SK-MEL-5 (cell line): ENCODE results near the gene ZBTB4. TPM values are rescaled to one million over a fixed set of nuclear protein-coding genes. Genes with fewer than 3 reads are reported as not detected.

Experiments
- DNase-seq: peaks from one replicate; pipeline ENCODE4 v3.0.0-alpha.2; 2016; ENCODE audit warnings: low read depth, low spot score
- in situ Hi-C: cut with HindIII; loops from 2 replicates; pipeline ENCODE4 v1.10.0; 2016; ENCODE audit warnings: low sequenced_read_pairs, high pct_unique_total_duplicates, low pct_unique_long_range_greater_than_20kb
- polyA plus RNA-seq, 2 experiments: library from polyadenylated mRNA; depleted of rRNA; stranded (reverse); fragments of >200 nt; gene quantifications; 2 replicates each; pipeline ENCODE4 v1.2.3, GENCODE V29; 2015
- total RNA-seq: library from RNA; depleted of rRNA; stranded (reverse); fragments of >200 nt; shearing (Covaris generic); gene quantifications from 2 replicates; pipeline ENCODE4 v1.2.3, GENCODE V29; 2014; rRNA removed

ZBTB4 gene
- 14.3 and 14.6 TPM in 2 replicates for total RNA-seq
- polyA plus RNA-seq (2015; cell fraction: cytosol; rRNA removed): 21.8 and 29.8 TPM in 2 replicates
- polyA plus RNA-seq (2015; cell fraction: nucleus; rRNA removed): 15.0 and 16.9 TPM in 2 replicates

GRCh38 chr17:7479213-7480088, at the start of gene ZBTB4:
Gene ZBTB4, minus strand, starts transcription at chr17:7479631. Its CDS starts 12,830 bp downstream, at chr17:7466801.
- in situ Hi-C loops: no loop called here
- peak; percentile 34 for DNase-seq

- no peak for DNase-seq
- in situ Hi-C loops: no loop called here
These were observed 49.4 kb upstream of the ZBTB4 start for GRCh38 chr17:7528842-7529241.

- in situ Hi-C loops: no loop called here
- DNase-seq: peak; percentile 69
These were observed 43.6 kb upstream of the ZBTB4 start for GRCh38 chr17:7523033-7523432.

- in situ Hi-C loops: no loop called here
- no peak for DNase-seq
These were observed 36.6 kb upstream of the ZBTB4 start for GRCh38 chr17:7515911-7516610.

- no peak for DNase-seq
- in situ Hi-C loops: no loop called here
These were observed 34.5 kb upstream of the ZBTB4 start for GRCh38 chr17:7513850-7514419.

- in situ Hi-C loops: no loop called here
- DNase-seq: no peak
These were observed 33.6 kb upstream of the ZBTB4 start for GRCh38 chr17:7512824-7513540.

GRCh38 chr17:7512105-7512504, 32.7 kb upstream of the ZBTB4 start:
- DNase-seq: no peak
- in situ Hi-C loops: no loop called here

- no peak for DNase-seq
- in situ Hi-C loops: no loop called here
These were observed 31.7 kb upstream of the ZBTB4 start for GRCh38 chr17:7511108-7511507.

- in situ Hi-C loops: no loop called here
- DNase-seq: no peak
These were observed 30.5 kb upstream of the ZBTB4 start for GRCh38 chr17:7509937-7510336.

- no peak for DNase-seq
- in situ Hi-C loops: no loop called here
These were observed 29.4 kb upstream of the ZBTB4 start for GRCh38 chr17:7508846-7509245.

- in situ Hi-C loops: no loop called here
- DNase-seq: no peak
These were observed 28.7 kb upstream of the ZBTB4 start for GRCh38 chr17:7508145-7508544.

GRCh38 chr17:7503521-7503920, 24.1 kb upstream of the ZBTB4 start:
- DNase-seq: no peak
- in situ Hi-C loops: no loop called here

- in situ Hi-C loops: no loop called here
- DNase-seq: peak; percentile 35
These were observed 23.6 kb upstream of the ZBTB4 start for GRCh38 chr17:7502987-7503386.

- DNase-seq: no peak
- in situ Hi-C loops: no loop called here
These were observed 22.9 kb upstream of the ZBTB4 start for GRCh38 chr17:7502171-7502847.

- in situ Hi-C loops: no loop called here
- no peak for DNase-seq
These were observed 22.3 kb upstream of the ZBTB4 start for GRCh38 chr17:7501729-7502128.

GRCh38 chr17:7499161-7499560, 19.7 kb upstream of the ZBTB4 start:
- no peak for DNase-seq
- in situ Hi-C loops: no loop called here

- in situ Hi-C loops: no loop called here
- no peak for DNase-seq
These were observed 18.2 kb upstream of the ZBTB4 start for GRCh38 chr17:7497636-7498035.
